HEK293 (cell line): ENCODE data around the gene ACYP1.

Experiments used
- ZBTB8A ChIP-seq: fragments of 450-650 bp; formaldehyde crosslinking; IDR thresholded peaks from 2 replicates; pipeline ENCODE4 v1.5.1; 2016; ENCODE audit warnings: missing biosample characterization, missing genetic modification characterization
- ZNF248 ChIP-seq: fragments of 450-650 bp; formaldehyde crosslinking; IDR thresholded peaks from 2 replicates; pipeline ENCODE4 v1.5.1; 2017; ENCODE audit warnings: missing biosample characterization, missing genetic modification characterization
- ZNF558 ChIP-seq: fragments of 450-650 bp; formaldehyde crosslinking; IDR thresholded peaks from 2 replicates; pipeline ENCODE4 v1.5.1; 2016; ENCODE audit warnings: missing biosample characterization, missing genetic modification characterization
- TF ChIP-seq, protein P1 (sequence below): fragments of 450-650 bp; formaldehyde crosslinking; IDR thresholded peaks from 2 replicates; pipeline ENCODE4 v1.5.1; 2016; ENCODE audit warnings: missing biosample characterization, missing genetic modification characterization
- TF ChIP-seq, protein P2 (sequence below): fragments of 450-650 bp; IDR thresholded peaks from 2 replicates; pipeline ENCODE4 v1.5.1; 2018; ENCODE audit warnings: missing biosample characterization, mild to moderate bottlenecking, missing genetic modification characterization

DNA sequence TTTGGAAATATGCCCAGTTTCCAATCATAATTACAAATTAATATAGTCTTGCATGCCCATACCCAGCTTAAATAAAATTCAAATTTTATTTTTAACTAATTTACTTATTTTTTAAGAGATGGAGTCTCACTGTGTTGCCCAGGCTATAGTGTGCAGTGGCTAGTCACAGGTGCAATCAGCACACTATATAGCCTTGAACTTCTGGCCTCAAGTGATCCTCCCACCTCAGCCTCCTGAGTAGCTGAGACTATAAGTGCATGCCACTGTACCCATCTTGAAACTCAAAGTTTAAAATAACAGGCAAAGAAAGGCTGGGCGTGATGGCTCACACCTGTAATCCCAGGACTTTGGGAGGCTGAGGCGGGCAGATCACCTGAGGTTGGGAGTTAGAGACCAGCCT lies 22.9 kb downstream of the ACYP1 start:
- TF ChIP-seq, protein P1, sequence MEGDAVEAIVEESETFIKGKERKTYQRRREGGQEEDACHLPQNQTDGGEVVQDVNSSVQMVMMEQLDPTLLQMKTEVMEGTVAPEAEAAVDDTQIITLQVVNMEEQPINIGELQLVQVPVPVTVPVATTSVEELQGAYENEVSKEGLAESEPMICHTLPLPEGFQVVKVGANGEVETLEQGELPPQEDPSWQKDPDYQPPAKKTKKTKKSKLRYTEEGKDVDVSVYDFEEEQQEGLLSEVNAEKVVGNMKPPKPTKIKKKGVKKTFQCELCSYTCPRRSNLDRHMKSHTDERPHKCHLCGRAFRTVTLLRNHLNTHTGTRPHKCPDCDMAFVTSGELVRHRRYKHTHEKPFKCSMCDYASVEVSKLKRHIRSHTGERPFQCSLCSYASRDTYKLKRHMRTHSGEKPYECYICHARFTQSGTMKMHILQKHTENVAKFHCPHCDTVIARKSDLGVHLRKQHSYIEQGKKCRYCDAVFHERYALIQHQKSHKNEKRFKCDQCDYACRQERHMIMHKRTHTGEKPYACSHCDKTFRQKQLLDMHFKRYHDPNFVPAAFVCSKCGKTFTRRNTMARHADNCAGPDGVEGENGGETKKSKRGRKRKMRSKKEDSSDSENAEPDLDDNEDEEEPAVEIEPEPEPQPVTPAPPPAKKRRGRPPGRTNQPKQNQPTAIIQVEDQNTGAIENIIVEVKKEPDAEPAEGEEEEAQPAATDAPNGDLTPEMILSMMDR, result no peak
- TF ChIP-seq ZNF558 (tag by site-specific recombination) (no peak), ZBTB8A (no peak), ZNF248 (tag by site-specific recombination) (no peak)
- TF ChIP-seq, protein P2, sequence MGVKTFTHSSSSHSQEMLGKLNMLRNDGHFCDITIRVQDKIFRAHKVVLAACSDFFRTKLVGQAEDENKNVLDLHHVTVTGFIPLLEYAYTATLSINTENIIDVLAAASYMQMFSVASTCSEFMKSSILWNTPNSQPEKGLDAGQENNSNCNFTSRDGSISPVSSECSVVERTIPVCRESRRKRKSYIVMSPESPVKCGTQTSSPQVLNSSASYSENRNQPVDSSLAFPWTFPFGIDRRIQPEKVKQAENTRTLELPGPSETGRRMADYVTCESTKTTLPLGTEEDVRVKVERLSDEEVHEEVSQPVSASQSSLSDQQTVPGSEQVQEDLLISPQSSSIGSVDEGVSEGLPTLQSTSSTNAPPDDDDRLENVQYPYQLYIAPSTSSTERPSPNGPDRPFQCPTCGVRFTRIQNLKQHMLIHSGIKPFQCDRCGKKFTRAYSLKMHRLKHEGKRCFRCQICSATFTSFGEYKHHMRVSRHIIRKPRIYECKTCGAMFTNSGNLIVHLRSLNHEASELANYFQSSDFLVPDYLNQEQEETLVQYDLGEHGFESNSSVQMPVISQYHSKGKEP (tag by site-specific recombination), result no peak
